ENCODE measurements around the gene NUDT16. TPM values are rescaled to one million over a fixed set of nuclear protein-coding genes. Genes with fewer than 3 reads are reported as not detected.
A peak's percentile ranks its signal among the peaks of the same experiment; 100 is the strongest.
"Not testable (repeated sequence)": the region's sequence is repeated elsewhere in the genome, so short reads cannot be mapped to it uniquely, and the experiment has no call there.

The NUDT16 gene
- total and polyA plus RNA-seq, 2 donors: 11.5 to 41.1 TPM

DNA sequence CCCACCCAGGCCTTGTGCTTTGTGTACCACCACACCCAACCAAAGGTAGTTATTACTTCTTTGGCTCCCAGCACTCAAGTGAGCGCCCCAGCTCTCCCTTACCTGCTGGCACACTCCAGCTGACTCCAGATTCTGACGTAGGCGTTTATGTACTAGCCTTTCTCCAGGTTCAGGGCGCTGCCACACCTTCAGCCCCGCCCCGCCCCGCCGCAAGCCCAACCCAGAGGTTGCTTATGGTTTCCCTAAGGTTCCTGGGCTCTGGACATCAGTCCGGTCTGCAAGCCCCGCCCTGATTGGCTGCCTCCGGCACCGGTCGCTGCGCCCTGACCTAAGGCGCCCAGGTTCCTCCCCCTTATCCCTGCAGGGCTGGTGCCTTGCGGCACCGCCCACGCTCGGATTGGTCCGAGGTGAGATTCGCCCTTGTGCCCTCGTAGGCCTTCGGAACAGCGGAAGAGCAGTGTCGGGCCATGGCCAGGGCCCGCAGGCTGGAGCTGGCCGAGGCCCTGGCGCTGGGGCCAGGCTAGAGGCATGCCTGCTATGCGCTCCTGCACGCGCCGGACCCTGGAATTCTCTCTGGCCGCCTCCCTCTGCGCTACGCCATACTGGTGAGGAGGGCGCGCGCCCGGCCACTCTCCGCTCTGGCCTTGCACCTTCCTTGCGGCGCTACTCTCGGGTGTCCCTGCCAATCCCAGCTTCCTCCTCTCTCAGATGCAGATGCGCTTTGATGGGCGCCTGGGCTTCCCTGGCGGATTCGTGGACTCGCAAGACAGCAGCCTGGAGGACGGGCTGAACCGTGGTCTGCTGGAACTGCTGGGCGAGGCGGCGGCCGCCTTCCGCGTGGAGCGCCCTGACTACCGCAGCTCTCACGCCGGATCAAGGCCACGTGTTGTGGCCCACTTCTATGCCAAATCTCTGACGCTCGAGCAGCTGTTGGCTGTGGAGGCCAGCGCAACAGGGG, 19.8 kb upstream of the NUDT16 start:
- H3K36me3 ChIP-seq (ENCODE audit: insufficient read depth): no peaks in the 10 kb centered on the region
- peak overlapping the region; percentile 38 for H3K4me3 ChIP-seq (ENCODE audit: low read depth, low read length)
- H3K4me1 ChIP-seq (ENCODE audit: insufficient read depth): no peaks in the 10 kb centered on the region
- 7% methylated on average over 64 of the region's 64 CpGs for WGBS
- DNase-seq (ENCODE audit: extremely low spot score): peak; percentile 20
- H3K27ac ChIP-seq (ENCODE audit: low read depth): peak overlapping the region; percentile 65

DNA sequence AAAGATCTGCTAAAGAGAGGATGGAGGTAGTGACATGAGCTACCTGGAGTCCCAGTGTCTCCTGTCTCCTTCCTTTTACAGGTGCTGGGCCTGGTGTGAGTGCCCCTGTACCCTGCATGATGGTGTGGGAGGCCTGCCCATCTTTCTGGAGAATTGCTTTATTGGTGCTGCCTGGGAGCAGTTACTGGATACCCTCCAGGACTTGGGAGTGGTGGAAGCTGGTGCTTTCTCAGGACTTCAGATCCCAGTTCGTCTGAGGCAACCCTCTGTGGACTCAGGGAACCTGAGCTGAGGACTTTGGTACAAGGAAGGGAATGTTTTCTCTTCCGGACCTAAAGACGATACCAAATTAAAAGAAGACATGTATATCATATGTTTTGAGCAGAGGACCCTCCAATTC, 18.3 kb upstream of the NUDT16 start:
- Histone ChIP-seq H3K27ac (ENCODE audit: low read depth) (no peak overlapping the region), H3K36me3 (ENCODE audit: insufficient read depth) (no peaks in the 10 kb centered on the region), H3K4me3 (ENCODE audit: low read depth, low read length) (no peak overlapping the region), H3K4me1 (ENCODE audit: insufficient read depth) (no peaks in the 10 kb centered on the region)
- WGBS: 77% methylated on average over 3 of the region's 3 CpGs
- DNase-seq (ENCODE audit: extremely low spot score): no peak

DNA sequence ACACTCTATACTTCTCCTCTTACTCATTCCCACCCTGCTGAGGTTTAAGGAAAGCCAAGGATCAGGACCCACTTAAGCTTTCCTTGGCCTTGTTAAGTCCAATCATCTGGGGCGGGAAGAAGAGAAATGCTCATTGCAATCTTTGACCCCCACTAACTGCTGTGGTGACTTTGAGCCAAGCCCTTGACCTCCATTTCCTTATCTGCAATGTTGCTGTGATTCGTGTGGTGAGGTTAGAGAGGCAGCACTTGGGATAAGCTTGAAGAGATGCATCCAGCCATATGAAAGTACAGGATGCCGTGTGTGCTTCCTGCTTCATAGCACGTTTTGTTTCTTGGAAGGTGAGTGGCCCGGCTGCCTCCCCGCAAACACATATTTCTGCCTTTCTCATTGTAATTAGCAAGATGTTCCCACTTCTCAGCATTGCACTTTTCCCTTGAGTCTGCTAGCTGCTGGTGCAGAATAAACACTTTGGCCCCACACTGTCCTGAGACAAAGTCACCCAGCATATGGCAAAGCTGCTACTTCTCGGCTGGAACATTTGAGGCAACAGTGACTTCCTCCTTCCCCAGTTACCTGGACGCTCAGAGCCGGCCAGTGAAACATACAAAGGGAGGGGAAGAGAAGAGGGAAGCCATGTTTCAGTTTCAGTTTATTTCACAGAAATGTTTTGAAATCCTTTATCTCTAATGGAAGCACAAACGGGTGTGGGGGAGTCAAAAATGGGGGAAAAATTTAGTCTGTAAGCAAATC, 10.5 kb upstream of the NUDT16 start:
- Histone ChIP-seq H3K27ac (ENCODE audit: low read depth) (no peak overlapping the region), H3K4me1 (ENCODE audit: insufficient read depth) (no peaks in the 10 kb centered on the region), H3K4me3 (ENCODE audit: low read depth, low read length) (no peak overlapping the region), H3K36me3 (ENCODE audit: insufficient read depth) (no peaks in the 10 kb centered on the region)
- WGBS: 75% methylated on average over 10 of the region's 10 CpGs
- no peak for DNase-seq (ENCODE audit: extremely low spot score)

DNA sequence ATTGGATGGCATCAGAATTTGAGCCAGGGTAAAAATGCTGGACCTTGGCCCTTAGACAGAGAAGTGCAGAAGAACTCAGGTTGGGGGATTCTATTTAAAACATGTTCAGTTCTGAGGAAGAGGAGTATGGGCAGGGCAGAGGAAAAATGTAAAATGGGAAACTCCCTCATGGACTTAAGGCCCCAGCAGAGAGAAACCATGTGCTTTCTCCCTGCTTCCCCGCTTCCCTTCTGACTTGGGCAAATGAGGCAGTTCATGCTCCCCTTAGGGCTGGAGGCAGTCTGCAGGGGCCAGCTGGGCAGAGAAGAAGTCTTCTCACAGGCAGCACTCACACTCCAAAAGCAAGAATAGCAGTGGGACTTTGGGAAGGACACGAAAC, 9.9 kb upstream of the NUDT16 start:
- H3K4me3 ChIP-seq (ENCODE audit: low read depth, low read length): no peak overlapping the region
- no peaks in the 10 kb centered on the region for H3K4me1 ChIP-seq (ENCODE audit: insufficient read depth)
- no peak overlapping the region for H3K27ac ChIP-seq (ENCODE audit: low read depth)
- no peak for DNase-seq (ENCODE audit: extremely low spot score)
- WGBS: 91% methylated on average over 2 of the region's 2 CpGs
- peaks cover 2% of the 10 kb centered on the region for H3K36me3 ChIP-seq (ENCODE audit: insufficient read depth)

DNA sequence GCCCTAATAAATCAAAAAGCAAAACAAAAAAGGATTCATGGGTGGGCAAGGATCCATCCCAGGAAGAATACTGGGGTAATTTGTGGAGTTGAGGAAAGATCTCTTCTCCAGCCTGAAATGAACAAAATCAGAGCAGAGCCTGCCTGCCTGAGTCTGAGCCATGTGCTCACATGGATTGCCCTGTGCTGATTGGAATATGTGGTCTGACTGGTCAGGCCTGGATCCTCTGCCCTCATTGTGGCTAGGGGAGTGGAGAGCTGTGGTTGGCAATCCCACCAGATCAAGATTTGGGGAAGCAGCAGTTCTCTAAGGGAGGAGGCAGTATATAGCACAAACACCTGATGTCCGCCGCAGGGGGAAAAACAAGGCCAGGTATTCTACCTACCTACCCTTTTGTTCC, 6.8 kb upstream of the NUDT16 start:
- DNase-seq (ENCODE audit: extremely low spot score): no peak
- H3K36me3 ChIP-seq (ENCODE audit: insufficient read depth): peaks cover 2% of the 10 kb centered on the region
- no peak overlapping the region for H3K4me3 ChIP-seq (ENCODE audit: low read depth, low read length)
- H3K4me1 ChIP-seq (ENCODE audit: insufficient read depth): peaks cover under 1% of the 10 kb centered on the region
- no peak overlapping the region for H3K27ac ChIP-seq (ENCODE audit: low read depth)
- 97% methylated on average over 2 of the region's 2 CpGs for WGBS

DNA sequence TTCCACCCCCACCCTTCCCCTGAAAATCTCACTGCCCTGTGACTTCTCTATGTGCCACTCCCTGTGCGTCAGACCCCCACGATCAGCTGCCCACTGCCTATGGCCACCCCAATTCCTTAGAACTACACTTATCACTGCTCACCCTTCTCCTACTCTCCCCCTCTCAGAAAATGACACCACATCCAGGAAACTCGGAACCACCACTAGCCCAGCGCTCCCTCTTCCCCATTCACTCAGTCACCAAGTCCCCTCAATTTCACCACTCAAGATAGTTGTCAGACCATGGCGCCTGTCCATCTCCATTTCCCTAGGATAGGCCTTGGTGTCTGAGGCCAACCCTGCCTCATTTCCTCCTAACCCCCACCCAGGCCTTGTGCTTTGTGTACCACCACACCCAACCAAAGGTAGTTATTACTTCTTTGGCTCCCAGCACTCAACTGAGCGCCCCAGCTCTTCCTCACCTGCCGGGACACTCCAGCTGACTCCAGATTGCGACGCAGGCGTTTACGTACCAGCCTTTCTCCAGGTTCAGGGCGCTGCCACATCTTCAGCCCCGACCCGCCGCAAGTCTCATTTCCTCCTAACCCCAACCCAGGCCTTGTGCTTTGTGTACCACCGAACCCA, 641 bp upstream of the NUDT16 start:
- not testable (repeated sequence) for H3K4me1 ChIP-seq (ENCODE audit: insufficient read depth)
- 16% methylated on average over 16 of the region's 16 CpGs for WGBS

DNA sequence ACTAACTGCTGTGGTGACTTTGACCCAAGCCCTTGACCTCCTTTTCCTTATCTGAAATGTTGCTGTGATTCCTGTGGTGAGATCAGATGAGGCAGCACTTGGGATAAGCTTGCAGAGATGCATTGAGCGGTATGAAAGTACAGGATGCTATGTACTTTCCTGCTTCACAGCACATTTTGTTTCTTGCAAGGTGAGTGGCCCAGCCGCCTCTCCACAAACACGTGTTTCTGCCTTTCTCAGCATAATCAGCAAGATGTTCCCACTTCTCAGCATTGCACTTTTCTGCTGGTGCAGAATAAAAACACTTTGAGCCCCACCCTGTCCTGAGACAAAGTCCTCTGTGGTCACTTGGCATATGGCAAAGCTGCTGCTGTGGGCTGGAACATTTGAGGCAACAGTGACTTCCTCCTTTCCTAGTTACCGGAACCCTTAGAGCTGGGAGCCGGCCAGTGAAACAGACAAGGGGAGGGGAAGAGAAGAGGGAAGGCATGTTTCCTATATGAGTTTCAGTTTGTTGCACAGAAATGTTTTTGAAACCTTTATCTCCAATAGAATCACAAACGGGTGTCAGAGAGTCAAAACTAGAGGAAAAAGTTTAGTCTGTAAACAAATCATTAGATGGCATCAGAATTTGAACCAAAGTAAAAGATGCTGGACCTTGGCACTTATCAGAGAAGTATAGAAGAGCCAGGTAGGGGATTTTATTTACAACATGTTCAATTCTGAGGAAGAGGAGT, 5.0 kb downstream of the NUDT16 start:
- DNase-seq (ENCODE audit: extremely low spot score): no peak
- Histone ChIP-seq H3K36me3 (ENCODE audit: insufficient read depth) (no peaks in the 10 kb centered on the region), H3K4me3 (ENCODE audit: low read depth, low read length) (no peak overlapping the region), H3K4me1 (ENCODE audit: insufficient read depth) (no peaks in the 10 kb centered on the region), H3K27ac (ENCODE audit: low read depth) (no peak overlapping the region)
- 48% methylated on average over 6 of the region's 6 CpGs for WGBS

More for the DNA sequence above, 641 bp upstream of the NUDT16 start:
- not testable (repeated sequence) for H3K36me3 ChIP-seq (ENCODE audit: insufficient read depth); DNase-seq (ENCODE audit: extremely low spot score)
- H3K27ac ChIP-seq (ENCODE audit: low read depth): peak overlapping the region; percentile 78
- H3K4me3 ChIP-seq (ENCODE audit: low read depth, low read length): peak overlapping the region; percentile 62

DNA sequence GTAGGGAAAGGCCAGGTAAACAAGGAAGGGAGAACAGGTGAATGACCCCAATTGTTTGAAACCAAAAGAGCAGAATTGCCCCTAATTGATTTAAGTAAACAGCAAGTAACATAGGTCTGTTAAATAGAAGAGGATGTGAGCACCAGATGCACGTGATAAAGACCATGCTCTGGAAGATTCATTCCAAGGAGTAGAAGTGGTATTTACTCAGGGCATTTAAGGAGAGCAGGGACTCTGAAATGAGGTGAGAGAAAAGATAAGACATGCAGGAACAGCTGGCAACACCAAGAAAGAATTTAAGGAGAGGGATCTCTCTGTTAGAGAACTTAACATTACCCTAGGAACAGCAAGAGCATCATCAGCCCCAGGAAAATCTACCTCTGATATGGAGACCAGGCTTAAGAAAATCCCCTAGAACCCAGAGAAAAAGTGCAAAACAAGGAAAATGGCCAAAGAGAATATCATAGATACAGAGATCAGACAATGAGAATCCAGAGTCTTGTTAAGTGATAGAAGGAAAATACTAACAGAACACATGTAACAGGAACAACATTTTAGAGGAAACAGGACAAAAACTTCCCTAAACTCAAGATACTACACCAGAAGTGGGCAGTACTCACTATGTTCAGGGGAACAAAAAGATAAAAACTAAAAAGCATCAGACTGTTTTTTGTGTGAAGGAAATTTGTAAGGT, 6.4 kb downstream of the NUDT16 start:
- no peak for DNase-seq (ENCODE audit: extremely low spot score)
- Histone ChIP-seq H3K4me1 (ENCODE audit: insufficient read depth) (no peaks in the 10 kb centered on the region), H3K4me3 (ENCODE audit: low read depth, low read length) (no peak overlapping the region), H3K27ac (ENCODE audit: low read depth) (no peak overlapping the region), H3K36me3 (ENCODE audit: insufficient read depth) (no peaks in the 10 kb centered on the region)
- WGBS: 34% methylated on average over 1 of the region's 1 CpG

DNA sequence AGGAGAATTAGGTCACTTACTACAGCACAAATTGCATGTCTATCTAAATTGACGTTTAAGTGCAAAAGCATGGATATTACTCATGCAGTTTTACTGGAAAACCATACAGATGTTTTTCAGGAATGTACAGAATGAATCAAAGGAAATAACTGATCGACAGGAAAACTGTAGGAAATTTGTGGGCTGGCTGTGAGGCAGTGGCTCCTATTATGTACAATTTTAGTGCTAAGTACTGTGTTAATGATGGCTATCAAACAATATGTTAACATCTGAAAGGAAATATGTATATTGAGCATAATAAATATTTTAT, 6.9 kb downstream of the NUDT16 start:
- Histone ChIP-seq H3K4me3 (ENCODE audit: low read depth, low read length) (no peak overlapping the region), H3K4me1 (ENCODE audit: insufficient read depth) (no peaks in the 10 kb centered on the region), H3K27ac (ENCODE audit: low read depth) (no peak overlapping the region), H3K36me3 (ENCODE audit: insufficient read depth) (no peaks in the 10 kb centered on the region)
- DNase-seq (ENCODE audit: extremely low spot score): no peak
- 56% methylated on average over 2 of the region's 2 CpGs for WGBS

DNA sequence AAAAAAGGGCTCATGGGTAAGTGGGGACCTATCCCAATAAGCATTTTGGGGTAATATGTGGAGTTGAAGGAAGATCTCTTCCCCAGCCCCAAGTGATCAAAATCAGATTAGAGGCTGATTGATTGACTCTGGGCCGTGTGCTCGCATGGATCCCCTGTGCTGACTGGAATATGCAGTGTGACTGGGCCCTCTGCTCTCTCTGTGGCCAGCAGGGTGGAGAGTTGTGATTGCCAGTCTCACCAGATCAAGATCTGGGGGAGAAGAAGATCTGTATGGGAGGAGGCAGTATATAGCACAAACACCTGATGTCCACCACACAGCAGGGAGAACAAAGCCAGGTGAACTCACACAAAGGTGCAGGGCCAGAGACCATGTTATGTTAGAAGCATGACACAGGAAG, 8.8 kb downstream of the NUDT16 start:
- no peaks in the 10 kb centered on the region for H3K36me3 ChIP-seq (ENCODE audit: insufficient read depth)
- WGBS: 74% methylated on average over 2 of the region's 2 CpGs
- DNase-seq (ENCODE audit: extremely low spot score): no peak

DNA sequence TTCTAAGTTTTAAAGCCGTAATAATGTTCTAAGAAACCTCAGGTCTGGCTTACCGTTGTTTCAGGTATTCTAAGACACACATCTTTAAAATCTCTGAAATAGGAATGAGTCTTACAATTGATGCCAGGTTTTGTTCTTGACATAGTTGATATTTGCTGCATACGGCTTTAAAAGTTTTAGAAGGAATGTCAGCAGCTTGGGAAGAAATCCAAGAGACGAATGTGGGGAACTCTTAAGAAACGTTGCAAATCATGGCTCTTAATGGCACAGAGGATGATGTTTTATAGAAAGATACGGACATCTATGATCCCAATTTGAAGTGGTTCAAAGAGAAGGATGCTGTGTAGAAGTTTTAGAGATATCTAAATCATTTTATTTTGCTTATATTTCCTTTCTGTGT, 11.5 kb downstream of the NUDT16 start:
- WGBS: 46% methylated on average over 6 of the region's 6 CpGs
- no peak overlapping the region for H3K27ac ChIP-seq (ENCODE audit: low read depth)
- no peak for DNase-seq (ENCODE audit: extremely low spot score)

More for the DNA sequence above, 8.8 kb downstream of the NUDT16 start:
- Histone ChIP-seq H3K27ac (ENCODE audit: low read depth) (no peak overlapping the region), H3K4me1 (ENCODE audit: insufficient read depth) (no peaks in the 10 kb centered on the region), H3K4me3 (ENCODE audit: low read depth, low read length) (no peak overlapping the region)

DNA sequence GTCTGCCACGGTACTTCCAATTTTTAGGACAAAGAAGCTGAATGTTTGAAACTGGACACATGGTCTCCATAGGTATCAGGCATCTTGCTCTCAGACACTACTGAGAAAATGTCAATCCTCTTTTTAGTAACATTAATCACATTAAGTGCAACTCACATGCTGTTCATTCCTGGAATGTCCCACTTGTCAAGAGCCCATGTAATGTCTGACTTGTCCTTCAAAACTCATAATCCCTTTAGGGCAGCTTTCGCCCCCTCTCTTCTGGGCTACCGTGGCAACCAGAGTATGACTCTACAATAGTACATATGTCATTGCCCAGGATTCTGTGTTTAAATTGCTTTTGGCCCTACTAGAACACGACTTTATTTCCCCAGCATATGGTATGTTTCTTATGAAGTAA, 12.3 kb downstream of the NUDT16 start:
- DNase-seq (ENCODE audit: extremely low spot score): no peak
- Histone ChIP-seq H3K36me3 (ENCODE audit: insufficient read depth) (no peaks in the 10 kb centered on the region), H3K4me1 (ENCODE audit: insufficient read depth) (no peaks in the 10 kb centered on the region), H3K4me3 (ENCODE audit: low read depth, low read length) (no peak overlapping the region), H3K27ac (ENCODE audit: low read depth) (no peak overlapping the region)
- WGBS: 77% methylated on average over 4 of the region's 4 CpGs

More for the DNA sequence above, 11.5 kb downstream of the NUDT16 start:
- H3K4me1 ChIP-seq (ENCODE audit: insufficient read depth): no peaks in the 10 kb centered on the region
- no peaks in the 10 kb centered on the region for H3K36me3 ChIP-seq (ENCODE audit: insufficient read depth)
- no peak overlapping the region for H3K4me3 ChIP-seq (ENCODE audit: low read depth, low read length)

DNA sequence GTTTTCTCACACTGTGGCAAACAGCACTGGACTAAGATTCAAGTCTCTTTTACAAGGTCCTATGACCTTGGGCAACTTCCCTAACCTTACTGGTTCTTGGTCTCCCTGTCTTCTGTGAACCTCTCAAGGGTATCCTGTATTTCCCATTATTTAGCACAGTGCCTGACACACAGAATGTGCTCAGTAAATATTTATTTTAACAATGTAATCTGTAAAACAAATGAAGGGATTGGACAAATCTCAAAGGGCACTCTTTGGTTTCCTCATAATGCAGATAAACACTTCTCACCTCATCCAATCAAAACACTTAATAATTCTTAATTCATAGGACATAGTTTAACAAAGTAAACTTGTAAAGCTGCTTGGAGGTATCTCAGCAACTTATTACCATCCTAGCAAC, 12.8 kb downstream of the NUDT16 start:
- H3K27ac ChIP-seq (ENCODE audit: low read depth): no peak overlapping the region
- no peaks in the 10 kb centered on the region for H3K36me3 ChIP-seq (ENCODE audit: insufficient read depth)
- H3K4me3 ChIP-seq (ENCODE audit: low read depth, low read length): no peak overlapping the region
- DNase-seq (ENCODE audit: extremely low spot score): no peak
- no peaks in the 10 kb centered on the region for H3K4me1 ChIP-seq (ENCODE audit: insufficient read depth)

Measured in urinary bladder (tissue), 4 donors.